Measurements from ENCODE around the gene QRFP.
"Not testable (repeated sequence)": the region's sequence is repeated elsewhere in the genome, so short reads cannot be mapped to it uniquely, and the experiment has no call there.

QRFP gene

DNA sequence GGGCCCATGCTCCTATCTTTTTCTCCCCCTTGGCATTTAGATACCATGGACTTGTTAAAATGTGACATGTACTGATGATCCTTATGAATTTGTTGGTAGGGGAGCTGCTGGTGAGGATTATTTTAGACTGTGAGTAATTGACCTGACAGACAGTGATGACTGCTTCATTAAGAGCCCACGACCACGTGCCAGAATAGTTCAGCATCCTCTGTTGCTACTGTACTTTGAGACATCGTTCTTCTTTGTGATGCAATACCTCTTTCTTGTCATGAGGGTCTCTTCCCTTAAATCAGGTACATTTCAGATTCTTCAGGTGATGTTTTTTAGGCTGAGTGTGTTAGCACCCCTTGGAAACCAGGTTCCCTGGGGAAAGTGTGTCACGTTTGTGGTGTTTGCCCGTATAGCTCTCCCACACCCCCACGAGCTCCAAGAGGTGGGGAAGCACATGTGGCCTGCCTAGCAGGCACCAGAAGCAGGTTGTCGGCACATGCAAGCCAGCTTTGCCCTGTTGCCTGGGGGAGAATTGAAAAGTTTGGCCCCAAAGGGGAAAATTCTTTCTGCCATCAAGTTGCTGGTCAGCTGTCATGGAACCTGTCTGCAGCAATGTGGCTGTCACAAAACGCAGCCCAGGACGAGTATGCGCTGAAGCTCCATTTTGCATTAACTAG, 25.1 kb downstream of the QRFP start:
- ATAC-seq, result no peak

DNA sequence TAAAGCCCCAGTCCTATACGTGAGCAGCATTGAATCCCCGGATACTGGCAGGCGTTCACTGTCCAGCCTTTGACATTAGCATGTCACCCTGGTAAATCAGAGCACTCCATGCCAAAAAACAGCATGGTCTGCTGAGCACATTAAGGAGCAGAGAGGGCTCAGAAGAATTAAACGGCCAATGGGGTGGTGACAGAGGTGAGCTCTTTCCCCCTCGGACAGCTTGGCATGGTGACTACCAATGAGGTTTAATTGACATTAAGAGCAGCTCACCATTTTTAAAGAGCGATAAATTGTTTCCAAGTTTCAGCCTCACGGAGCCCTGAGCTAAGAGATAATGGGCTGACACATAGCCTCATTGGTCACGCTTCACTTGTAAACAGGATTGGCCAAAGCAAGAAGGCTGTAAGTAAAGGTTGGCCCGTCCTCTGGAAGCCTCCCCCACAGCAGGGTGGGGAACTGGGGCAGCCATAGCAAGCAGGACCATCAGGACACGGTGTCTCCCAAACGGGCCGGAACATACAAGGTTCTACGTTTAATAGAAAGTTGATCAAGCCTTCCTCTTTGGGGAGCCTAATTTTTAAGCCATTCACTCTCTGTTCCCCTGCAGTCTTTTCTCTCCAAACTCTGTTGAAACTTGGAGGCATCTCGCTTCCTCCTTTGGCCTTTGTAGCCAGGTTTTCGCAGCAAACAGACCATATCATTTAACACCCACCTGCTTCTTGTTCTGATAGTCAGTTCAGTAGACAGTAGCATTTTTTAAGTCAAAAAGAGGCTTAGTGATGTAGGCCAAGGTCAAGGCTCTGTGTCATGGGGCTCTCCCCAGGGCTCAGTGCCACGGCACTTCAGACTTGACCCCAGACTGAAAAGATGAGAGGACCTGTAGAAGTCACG, 25.9 kb downstream of the QRFP start:
- peak; percentile 30 to 38 for ATAC-seq

DNA sequence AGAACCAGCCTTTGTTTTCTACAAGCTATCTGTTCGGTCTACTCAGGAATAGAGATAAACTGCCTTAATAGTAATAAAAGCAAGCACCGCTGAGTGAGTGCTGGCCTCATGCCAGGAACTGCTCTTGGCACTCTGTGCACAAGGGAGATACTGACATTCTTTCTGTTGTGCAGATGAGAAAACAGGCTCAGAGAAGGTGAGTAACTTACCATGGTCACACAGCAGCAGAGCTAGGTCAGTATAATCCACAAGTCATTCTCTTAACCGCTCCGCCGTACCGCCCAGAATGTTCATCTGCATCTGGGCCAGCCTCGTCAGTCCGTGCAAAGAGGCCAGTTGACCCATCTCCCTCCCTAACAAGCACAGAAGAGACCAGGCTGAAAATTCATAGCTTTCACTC, 27.4 kb downstream of the QRFP start:
- ATAC-seq, result no peak

DNA sequence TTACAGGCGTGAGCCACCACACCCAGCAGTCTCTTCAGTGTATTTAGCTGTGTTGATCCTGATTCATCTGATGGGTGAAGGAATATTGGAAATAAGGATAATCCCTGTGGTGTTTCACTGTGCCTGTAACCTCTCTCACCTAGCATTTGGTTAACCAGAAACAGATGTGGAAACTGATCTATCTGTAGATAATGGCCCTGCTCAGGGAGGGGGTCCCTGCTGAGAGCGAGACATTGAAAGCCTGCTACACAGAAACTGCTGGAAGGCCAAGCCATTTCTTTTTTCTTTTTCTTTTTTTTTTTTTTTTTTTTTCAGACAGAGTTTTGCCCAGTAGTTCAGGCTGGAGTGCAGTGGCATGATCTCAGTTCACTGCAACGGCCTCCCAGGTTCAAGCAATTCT, 28.4 kb downstream of the QRFP start:
- no peak for ATAC-seq

DNA sequence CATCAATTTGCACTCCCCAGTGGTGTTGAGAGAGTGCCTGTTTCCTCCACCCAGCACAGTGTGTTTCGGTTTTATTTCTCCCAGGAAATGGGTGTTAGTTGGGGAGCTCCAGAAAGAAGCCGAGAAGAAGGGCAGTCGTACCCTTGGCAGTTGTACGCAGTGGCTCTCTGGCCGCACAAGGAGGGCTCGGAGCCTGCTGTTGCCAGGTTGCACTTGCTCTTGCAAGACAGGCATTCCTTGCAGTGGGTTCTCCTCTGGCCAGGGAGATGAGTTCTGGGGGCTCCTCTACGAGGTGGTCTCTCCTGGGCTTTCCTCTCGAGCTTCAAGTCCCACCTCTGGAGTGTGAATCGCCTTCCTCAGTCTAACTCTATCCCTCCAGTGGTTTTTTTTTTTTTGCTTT, 29.1 kb downstream of the QRFP start:
- no peak for ATAC-seq

DNA sequence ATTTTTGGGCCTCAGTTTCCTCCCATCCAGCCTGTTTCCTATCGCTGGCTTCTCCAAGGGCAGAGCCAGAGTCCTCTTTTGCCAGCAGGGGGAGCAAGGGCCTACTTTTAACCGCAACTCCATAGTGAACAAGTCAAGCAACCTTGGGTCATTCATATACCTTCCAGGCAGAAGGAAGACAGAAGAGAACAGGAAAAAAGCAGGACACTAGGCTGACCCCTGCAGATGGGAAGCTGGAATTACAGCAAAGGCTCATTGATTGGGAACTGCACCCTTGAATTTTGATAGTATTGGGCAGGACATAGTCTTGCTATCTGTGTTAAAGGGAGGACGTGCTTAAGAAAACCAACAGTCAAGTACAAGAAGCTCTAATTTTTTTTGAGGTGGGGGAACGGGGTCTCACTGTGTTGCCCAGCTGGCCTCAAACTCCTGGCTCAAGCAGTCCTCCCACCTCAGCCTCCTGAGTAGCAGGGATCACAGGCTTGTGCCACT, 30.1 kb downstream of the QRFP start:
- peak; percentile 55 to 66 for ATAC-seq

DNA sequence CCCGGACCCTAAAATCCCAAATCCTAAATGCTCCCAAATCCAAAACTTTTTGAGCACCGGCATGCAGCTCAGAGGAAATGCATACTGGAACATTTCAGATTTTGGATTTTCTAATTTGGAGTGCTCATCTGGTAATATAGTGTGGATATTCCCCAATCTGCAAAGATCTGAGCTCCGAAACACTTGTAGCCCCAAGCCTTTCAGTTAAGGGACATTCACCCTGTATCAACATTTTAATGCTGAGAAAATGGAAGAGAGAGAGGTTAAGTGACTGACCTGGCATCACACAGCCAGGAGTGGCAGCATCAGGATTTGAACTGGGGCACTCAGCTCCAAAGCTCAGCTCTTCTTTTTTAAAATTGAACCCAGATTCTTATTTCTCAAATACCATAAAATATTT, 30.7 kb downstream of the QRFP start:
- no peak for ATAC-seq

DNA sequence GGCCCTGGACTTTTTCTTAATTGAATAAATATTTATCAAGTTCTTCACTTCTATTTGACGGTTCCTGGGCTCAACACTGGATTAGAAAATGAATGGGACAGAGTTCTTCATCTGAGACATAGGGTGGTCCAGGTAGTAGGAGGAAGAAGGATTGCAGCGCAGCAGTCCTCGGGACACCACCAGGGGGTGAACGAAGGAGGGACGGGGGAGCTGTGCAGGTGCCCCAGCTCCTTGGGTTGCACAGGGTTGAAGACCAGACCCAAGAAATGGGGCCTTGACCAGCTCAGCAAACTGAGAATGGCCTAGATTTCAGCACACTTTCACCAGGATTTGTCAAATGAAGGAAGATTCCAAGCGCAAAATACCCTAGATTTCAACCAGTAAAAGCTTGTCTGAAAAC, 32.1 kb downstream of the QRFP start:
- no peak for ATAC-seq

DNA sequence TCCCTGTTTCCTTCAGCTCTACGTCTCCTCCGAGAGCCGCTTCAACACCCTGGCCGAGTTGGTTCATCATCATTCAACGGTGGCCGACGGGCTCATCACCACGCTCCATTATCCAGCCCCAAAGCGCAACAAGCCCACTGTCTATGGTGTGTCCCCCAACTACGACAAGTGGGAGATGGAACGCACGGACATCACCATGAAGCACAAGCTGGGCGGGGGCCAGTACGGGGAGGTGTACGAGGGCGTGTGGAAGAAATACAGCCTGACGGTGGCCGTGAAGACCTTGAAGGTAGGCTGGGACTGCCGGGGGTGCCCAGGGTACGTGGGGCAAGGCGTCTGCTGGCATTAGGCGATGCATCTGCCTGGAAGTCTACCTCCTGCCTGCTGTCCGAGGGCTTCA, 33.9 kb downstream of the QRFP start:
- no peak for ATAC-seq

DNA sequence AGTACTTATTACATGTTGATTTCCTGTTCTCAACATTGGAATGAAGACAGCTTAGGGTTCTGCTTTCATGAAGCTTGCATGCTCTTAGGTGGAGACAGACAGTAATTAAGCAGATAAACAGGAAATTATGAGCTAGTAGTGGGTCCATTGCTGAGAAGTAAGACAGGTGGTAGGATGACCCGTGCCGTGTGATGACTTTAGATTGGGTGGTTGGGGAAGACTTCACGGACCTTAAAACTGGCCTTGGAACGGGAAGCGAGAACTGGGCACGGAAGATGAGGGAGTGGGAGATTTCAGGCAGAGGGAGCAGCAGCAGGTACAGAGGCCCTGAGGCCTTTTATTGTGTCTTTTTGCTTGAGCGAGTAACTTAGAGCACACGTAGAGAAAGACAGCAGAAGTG, 34.4 kb downstream of the QRFP start:
- no peak for ATAC-seq

DNA sequence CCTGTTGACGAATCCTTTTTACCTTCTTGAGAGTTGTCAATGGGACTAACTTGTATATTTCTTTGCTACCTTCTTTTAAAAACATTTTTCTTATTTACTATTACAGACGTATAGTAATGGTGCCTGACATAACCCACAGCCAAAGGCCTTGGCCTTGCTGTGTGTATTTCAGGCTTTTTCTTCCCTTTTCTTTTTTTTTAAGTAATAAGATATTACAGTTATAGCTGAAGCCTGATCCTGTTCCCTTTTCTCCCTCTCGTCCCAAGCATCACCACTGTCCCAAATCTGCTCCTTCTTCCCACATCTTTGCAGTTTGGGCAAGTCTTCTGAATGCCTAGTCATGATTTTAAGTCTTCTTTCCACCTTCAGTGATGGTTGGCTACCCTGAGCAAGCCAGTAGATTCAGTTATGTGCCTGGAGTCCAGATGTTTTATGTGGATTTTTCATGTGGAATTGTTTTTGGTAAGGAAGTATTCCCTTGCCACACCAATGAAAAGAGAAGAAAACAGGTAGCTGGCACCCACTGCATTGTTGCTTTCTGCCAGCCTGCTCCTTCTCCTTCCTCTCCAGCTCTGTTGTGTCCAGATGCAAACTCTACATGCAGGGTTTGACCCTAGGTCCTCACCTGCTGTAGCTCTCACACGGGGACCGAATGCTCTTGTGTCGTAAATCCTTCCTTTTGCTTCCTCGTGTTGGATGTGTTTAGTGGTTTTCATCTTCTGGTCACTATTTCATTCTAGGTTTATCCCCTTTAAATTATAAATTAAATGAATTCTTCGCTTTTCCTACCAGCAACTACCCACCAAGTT, 35.0 kb downstream of the QRFP start:
- ATAC-seq, result no peak

DNA sequence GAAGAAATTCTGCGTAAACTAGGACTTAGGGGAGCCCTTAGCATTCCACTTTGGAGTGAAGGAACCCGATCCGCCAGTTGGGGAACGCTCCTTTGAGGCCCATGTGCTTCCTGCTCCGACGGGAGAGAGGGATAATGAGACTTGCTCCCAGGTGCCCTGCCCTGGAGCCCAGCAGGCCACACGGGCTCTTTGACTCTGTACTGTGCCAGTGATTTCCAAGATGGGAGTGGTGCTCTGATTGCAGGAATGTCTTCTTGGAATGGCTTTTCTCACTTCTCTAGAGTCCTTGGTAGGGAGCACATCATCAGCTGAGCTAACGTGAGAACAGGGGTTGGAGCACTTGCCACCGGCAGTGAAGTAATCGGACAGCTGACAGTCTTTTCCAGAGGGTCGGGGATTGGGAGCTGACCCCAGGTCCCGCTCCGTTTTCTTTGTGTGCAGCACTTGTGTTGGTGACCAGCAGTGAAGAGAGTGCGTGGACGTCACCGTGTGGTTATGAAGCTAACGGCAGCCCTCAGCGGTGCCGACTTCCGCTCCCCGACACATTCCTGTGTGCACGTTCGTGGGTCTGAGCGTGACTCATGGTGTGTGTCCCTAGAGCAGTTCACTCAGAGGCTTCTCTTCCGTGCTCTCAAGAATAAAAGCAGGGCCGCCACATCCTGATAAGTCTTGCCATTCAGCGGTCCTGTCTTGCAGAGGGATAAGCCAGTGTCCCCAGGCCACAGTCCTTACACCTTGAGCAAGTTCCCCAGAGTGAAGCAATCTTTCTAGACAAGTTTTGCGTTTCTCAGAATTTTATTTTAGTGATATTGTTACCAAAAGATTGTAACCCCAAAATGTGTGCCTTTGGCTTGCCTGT, 35.9 kb downstream of the QRFP start:
- no peak for ATAC-seq

DNA sequence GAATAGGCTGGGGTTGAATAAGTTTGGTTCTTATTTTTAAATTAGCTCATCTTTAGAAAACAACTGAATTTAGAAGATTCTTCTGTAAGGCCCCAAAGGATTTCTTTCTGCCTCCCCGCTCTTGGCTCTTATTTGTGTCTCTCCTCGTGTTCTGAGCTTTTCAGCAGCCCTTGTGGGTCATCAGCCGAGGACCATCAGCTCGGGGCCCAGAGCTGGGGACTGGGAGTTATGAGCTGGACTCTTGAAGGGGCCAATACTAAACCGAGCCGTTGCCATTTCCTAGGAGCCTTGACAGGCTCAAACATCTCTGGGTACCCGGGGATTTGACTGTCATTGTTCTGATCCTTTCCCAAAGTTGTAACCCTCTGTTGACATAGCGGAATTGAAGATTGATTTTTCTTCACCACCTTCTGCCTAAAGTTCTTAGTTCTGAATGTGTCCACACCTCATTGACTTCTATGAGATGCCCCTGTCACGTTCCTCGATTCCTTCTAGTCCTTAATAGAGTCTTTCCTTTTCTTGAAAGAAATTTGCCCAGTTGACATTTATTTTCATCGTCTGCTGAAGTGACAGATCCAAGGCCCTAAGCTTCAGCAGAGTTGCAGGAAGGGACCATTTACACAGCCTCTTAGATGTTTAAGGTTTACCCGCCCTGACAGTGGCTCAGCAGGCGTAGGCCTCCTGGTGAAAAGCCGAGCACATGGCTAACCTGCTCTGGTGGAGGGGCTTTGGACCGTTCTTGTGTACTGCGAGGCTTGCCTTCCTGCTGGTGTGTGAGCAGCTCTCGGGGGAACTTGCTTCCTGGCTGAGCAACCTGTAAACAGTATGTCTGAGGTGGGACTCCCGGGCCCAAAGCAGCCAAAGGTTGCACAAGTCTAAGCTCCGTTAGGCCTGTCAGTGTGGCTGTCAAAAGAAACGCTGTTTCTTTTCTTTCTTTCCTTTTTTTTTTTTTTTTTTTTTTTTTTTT, 37.6 kb downstream of the QRFP start:
- no peak for ATAC-seq

DNA sequence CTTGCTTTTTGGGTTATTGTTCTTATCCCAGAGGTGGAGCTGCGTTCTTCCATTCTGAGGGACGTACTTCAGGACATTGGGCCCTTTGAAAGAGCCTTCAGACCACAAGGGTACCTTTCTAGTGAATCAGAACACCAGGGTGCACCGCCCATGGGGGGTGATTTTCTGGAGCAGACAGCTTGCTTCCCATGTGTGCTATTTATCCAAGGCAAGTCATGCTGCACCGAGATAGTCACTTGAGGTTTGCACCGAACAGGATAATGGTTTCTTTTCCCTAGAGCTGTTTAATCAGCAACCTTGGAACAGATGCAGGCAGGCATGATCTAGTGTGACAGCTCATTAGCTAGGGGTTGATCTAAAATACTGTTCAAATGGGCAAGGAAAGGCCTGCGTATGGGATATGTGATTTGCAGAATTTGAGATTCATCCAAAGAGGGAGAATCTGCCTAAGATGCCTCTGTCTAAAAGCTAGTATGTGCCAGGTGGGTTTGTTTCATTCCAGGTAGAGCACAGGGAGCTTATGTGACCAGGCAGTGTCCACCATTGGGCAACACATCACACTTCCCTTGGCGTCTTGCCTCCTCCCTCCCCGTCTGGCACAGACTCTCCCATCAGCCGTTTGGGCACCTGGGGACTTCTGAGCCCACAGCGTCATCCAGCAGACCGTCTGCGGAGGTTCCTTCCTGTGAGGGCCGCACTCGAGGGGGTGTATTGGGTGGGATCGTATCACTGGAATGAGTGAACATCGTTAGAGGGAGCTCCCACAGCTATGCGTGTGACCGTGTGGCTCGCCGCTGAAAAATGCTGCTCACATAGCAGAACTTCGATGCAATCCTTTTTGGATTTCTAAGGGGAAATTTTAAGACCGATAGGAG, 38.5 kb downstream of the QRFP start:
- no peak for ATAC-seq

DNA sequence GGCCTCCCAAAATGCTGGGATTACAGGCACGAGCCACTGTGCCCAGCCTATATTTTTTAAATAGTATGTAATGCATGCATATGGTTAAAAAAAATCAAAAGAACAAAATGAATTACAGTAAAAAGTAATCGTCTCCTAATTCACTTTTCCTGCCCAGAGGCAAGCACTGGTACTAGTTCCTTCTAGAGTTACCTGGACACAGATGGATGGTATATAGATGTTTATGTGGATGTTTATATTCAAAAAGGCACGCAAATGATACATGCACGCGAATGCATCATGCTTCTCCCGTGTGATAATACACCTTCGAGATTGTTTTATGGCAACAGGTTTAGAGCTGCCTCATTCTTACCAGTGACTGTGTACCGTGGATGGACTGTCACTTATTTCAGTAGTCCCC, 40.1 kb downstream of the QRFP start:
- ATAC-seq, result no peak

DNA sequence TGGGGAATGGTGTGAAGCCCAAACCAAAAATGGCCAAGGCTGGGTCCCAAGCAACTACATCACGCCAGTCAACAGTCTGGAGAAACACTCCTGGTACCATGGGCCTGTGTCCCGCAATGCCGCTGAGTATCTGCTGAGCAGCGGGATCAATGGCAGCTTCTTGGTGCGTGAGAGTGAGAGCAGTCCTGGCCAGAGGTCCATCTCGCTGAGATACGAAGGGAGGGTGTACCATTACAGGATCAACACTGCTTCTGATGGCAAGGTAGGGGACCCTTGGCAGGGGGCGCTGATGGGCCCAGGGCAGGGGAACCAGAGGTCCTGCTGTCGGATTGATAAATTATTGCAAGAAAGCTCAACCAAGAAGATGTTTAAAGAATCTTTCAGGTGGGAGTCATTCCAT, 41.8 kb downstream of the QRFP start:
- ATAC-seq, result no peak

DNA sequence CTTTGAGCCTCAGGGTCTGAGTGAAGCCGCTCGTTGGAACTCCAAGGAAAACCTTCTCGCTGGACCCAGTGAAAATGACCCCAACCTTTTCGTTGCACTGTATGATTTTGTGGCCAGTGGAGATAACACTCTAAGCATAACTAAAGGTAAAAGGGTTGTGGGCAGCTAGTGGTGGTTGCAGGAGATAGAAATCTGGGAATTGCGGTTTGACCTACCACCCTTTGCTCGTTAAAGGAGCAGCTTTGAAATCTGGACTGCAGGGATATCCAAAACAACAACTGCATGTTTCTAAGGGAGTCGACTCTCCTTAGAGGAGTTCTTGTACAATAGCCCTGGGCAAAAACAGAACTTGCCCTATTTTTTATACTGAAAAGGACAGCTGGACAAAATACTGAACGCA, 42.5 kb downstream of the QRFP start:
- ATAC-seq, result no peak

DNA sequence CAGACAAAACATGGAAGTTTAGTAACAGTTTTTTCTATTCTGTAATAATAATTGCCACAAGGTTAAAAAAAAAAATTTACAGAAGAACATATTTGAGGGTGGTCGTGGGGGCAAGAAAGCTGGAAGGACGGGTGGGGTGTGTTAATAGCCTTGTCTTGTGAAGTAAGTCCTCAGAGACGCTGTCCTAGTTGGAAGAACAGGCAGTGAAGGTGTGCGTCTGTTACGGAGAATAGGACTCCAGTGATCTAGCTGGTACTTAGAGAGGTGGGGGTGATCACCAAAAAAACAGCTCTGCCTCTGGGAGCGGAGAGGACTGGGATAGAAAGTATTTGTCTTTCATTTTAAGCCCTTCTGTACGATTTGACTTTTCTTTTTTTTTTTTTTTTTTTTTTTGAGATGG, 43.8 kb downstream of the QRFP start:
- ATAC-seq, result no peak

DNA sequence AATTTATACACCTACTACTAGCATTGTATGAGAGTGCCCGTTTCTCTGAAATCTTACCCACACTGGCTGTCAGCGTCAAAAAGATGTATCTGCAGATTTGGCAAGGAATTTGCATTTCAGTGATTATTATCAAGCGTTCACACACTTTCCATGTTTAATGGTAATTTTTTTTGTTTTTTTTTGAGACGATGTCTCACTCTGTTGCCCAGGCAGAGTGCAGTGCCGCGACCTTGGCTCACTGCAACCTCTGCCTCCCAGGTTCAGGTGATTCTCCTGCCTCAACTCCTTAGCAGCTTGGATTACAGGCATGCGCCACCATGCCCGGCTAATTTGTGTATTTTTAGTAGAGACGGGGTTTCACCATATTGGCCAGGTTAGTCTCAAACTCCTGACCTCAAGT, 47.3 kb downstream of the QRFP start:
- no peak for ATAC-seq

DNA sequence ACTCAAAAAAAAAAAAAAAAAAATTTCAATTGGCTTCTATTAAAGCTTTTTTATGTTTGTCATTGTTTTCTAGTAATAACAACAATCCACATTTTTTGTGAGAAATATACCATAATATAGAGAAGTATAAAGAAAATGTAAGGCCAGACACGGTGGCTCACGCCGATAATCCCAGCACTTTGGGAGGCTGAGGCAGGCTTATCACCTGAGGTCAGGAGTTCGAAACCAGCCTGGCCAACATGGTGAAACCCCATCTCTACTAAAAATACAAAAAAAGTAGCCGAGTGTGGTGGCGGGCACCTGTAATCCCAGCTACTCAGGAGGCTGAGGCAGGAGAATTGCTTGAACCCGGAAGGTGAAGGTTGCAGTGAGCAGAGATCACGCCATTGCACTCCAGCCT, 48.1 kb downstream of the QRFP start:
- ATAC-seq, result not testable (repeated sequence)

Data from activated CD4-positive, CD25-positive, alpha-beta regulatory T cell treated with anti-CD3 and anti-CD28 coated beads, Interleukin-2, amount 50 U/mL, for 24 hours (primary cell).